Thoracic aorta (tissue), 2 donors: ENCODE results near the gene ZFYVE28. TPM values are rescaled to one million over a fixed set of nuclear protein-coding genes. Genes with fewer than 3 reads are reported as not detected.
"Not testable (repeated sequence)": the region's sequence is repeated elsewhere in the genome, so short reads cannot be mapped to it uniquely, and the experiment has no call there.

ENCODE experiments used
- ATAC-seq: fragments of 150-250 bp; one replicate; pipeline ENCODE4 v1.8.0; 2017; ENCODE audit warnings: low read depth; ENCODE audit not compliant: insufficient number of reproducible peaks, low FRiP score
- DNase-seq: peaks from one replicate; pipeline ENCODE4 v3.0.0-alpha.2; 2020; ENCODE audit warnings: low spot score
- H3K27ac ChIP-seq, 2 donors: fragments of 200-600 bp; sonication (generic); 1 replicate in 1 of 2; 2 replicates in 1 of 2; pipeline ENCODE4 v1.5.1; 2016; ENCODE audit warnings: mild to moderate bottlenecking in 2 of 2, moderate library complexity in 2 of 2
- H3K27me3 ChIP-seq: fragments of 200-600 bp; sonication (generic); replicated peaks from 2 replicates; pipeline ENCODE4 v1.6.0; 2016; ENCODE audit warnings: mild to moderate bottlenecking; ENCODE audit not compliant: insufficient read depth
- H3K36me3 ChIP-seq: fragments of 200-600 bp; sonication (generic); one replicate; pipeline ENCODE4 v1.5.1; 2016
- H3K4me1 ChIP-seq, 2 donors: fragments of 200-600 bp; sonication (generic); 1 replicate in 1 of 2; 2 replicates in 1 of 2; pipeline versions ENCODE4 v1.5.1 to v1.6.0; 2016; ENCODE audit warnings: low read depth in 2 of 2, mild to moderate bottlenecking in 1 of 2; ENCODE audit not compliant: control insufficient read depth in 1 of 2
- H3K4me3 ChIP-seq: fragments of 200-600 bp; sonication (generic); 2 replicates; pipeline ENCODE4 v1.5.1; 2016; ENCODE audit warnings: mild to moderate bottlenecking
- H3K9me3 ChIP-seq: fragments of 200-600 bp; sonication (generic); 2 replicates; pipeline ENCODE4 v1.5.1; 2016
- total RNA-seq, 2 donors: library from RNA; depleted of rRNA; stranded (reverse); fragments of >200 nt; gene quantifications; one replicate each; pipeline versions ENCODE4 v1.1.0 to v1.2.3, GENCODE V29; 2016
- TF ChIP-seq, protein P1 (sequence below): fragments of 200-600 bp; sonication (generic); IDR thresholded peaks from one replicate; pipeline ENCODE4 v1.5.1; 2019; ENCODE audit warnings: antibody characterized with exemption

ZFYVE28 gene
- total RNA-seq, 2 donors from 2014 or later, result 11.5 to 20.2 TPM

DNA sequence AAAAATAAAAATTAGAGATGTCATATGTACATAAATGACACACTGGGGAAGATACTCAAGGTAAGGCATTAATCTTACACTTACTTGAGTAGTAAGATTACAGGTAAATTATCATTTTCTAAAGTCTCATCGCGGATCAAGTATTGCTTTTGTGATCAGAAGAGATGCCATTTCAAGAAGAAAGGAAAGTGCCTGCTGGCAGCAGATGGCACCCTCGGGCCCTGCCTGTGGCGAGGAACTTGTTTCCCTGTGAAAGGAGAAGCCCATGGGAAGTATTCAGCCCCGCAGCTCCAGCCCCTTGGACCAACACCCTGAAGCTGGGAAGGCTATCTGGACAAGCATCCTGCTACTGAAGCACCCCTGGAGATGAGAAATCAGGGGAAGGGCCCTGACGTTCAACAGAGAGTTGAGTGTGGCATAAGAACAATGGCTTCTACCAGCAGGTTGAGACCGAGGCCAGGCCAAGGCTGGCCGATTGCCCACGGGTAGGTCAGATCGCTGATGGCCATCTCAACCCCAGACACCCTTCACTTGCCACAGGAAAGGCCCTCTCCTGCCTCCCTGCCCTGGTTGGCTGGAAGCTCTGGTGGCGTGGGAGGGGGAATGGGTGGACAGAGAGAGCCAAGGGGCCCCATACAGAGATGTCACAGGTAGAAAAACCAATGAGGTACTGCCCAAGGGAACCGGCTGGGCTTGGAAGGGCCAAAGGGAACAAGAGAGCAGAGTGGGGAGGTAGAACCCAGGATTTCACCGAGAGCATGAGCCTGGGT, 137.7 kb downstream of the ZFYVE28 start:
- Histone ChIP-seq H3K4me1 (no peaks in the 10 kb centered on the region), H3K36me3 (no peaks in the 10 kb centered on the region), H3K27ac (no peak overlapping the region), H3K27me3 (no peaks in the 10 kb centered on the region), H3K9me3 (no peaks in the 10 kb centered on the region), H3K4me3 (no peak overlapping the region)
- DNase-seq, result no peak
- no peak for ATAC-seq
- TF ChIP-seq, protein P1, sequence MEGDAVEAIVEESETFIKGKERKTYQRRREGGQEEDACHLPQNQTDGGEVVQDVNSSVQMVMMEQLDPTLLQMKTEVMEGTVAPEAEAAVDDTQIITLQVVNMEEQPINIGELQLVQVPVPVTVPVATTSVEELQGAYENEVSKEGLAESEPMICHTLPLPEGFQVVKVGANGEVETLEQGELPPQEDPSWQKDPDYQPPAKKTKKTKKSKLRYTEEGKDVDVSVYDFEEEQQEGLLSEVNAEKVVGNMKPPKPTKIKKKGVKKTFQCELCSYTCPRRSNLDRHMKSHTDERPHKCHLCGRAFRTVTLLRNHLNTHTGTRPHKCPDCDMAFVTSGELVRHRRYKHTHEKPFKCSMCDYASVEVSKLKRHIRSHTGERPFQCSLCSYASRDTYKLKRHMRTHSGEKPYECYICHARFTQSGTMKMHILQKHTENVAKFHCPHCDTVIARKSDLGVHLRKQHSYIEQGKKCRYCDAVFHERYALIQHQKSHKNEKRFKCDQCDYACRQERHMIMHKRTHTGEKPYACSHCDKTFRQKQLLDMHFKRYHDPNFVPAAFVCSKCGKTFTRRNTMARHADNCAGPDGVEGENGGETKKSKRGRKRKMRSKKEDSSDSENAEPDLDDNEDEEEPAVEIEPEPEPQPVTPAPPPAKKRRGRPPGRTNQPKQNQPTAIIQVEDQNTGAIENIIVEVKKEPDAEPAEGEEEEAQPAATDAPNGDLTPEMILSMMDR, result no peak

DNA sequence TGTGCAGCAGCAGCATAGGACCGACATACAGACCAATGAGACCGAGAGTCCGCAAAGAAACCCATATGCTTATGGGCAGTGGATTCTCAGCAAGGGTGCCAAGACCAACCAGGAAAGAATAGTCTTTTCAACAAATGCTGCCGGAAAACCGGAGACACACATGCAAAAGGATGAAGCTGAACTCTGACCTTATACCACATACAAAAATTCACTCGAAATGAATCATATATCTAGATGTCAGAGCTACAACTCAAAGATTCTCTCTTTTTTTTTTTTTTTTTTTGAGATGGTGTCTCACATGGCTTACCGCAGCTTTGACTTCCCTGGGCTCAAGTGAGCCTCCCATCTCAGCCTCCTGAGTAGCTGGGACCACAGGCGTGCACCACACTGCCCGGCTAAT, 140.5 kb downstream of the ZFYVE28 start:
- H3K4me1 ChIP-seq, result no peaks in the 10 kb centered on the region
- H3K27ac ChIP-seq, result no peak overlapping the region
- no peak overlapping the region for H3K4me3 ChIP-seq
- H3K9me3 ChIP-seq, result no peaks in the 10 kb centered on the region
- TF ChIP-seq, protein P1, result no peak
- no peaks in the 10 kb centered on the region for H3K36me3 ChIP-seq
- no peaks in the 10 kb centered on the region for H3K27me3 ChIP-seq
- ATAC-seq (no peak), DNase-seq (no peak)

DNA sequence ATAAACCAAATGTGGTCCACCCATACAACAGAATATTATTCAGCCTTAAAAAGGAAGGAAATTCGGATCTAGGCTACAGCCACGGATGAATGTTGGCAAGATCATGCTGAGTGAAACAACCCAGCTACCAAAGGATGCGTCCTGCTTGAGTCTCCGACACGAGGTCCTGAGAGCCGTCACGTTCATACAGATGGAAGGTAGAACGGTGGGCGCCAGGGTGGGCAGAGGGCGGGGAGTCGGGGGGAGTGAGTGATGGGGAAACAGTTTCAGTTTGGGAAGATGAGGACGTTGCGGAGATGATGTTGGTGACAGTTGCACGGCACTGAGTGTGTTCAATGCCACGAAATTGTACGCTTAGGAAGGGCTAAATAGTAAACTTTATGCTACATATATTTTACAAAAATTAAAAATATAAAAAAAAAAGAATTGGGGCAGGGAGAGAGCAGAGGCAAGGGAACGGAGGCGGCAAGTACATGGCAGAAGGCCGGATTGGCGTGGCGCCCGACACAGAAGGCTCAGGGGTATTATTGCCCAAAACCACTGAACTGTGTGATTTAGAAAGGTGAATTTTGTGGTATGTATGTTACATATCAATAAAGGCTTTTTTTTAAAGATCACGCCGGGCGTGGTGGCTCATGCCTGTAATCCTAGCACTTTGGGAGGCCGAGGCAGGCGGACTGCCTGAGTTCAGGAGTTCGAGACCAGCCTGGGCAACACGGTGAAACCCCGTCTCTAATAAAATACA, 141.7 kb downstream of the ZFYVE28 start:
- TF ChIP-seq, protein P1, result no peak
- no peaks in the 10 kb centered on the region for H3K9me3 ChIP-seq
- DNase-seq (no peak), ATAC-seq (no peak)
- no peak overlapping the region for H3K4me3 ChIP-seq
- H3K27ac ChIP-seq, result no peak overlapping the region
- H3K36me3 ChIP-seq, result no peaks in the 10 kb centered on the region
- no peaks in the 10 kb centered on the region for H3K27me3 ChIP-seq
- H3K4me1 ChIP-seq, result no peaks in the 10 kb centered on the region

DNA sequence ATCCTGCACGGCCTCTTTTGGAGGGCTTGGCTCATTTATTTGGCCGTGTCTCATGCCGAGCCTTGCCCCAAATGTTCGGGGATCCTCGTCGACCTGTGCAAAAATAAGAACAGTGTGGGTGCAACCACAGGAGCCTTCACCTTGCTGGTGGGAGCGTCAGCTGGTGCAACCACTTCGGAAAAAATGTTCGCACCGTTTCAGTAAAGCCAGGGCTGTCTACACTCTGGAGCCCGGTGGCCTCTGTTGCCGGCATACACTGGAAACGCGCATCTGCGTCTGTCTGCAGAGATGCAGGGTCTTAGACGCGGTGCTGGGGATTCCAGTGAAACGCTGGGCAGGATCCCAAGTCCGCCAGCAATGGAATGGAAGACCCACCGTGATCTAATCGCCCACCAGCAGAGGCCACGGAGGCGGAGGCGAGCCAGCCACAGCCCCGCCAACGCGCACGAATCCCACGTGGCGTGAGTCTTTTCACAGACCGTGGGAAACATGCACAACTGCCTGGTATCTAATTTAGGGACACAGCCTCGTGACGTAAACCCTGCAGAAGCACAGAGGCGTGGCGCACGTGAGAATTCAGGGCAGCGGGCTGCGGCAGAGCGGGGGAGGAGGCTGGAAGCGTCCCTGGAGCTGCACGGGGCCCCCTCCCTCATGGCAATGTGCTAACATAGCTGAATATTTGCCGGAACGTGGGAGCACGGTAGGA, 142.7 kb downstream of the ZFYVE28 start:
- H3K27me3 ChIP-seq, result no peaks in the 10 kb centered on the region
- no peak for DNase-seq

DNA sequence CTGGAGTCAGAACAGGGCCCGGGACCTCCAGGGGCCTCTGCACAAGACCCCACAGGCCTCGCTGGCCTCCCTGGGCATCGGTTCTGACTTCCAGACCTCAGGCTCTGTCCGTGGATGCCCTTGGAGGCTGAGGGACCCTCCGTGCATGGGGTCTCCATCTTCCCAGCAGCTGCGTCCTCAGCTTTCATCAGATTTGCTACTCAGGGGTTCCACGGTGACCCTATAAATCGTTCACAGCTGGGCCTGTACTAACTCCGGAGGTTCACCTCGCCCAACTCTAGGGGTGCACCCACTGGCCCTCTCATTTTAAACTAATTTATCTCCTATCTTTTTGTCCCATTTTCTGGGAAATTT, 143.4 kb downstream of the ZFYVE28 start:
- not testable (repeated sequence) for DNase-seq, H3K4me1 ChIP-seq, H3K27ac ChIP-seq, ATAC-seq, H3K4me3 ChIP-seq, H3K36me3 ChIP-seq, H3K27me3 ChIP-seq, H3K9me3 ChIP-seq

More for the DNA sequence above, 142.7 kb downstream of the ZFYVE28 start:
- no peaks in the 10 kb centered on the region for H3K9me3 ChIP-seq
- TF ChIP-seq, protein P1, result no peak
- no peaks in the 10 kb centered on the region for H3K4me1 ChIP-seq
- no peak for ATAC-seq
- no peak overlapping the region for H3K27ac ChIP-seq
- H3K4me3 ChIP-seq, result no peak overlapping the region
- H3K36me3 ChIP-seq, result no peaks in the 10 kb centered on the region
